H4 (cell line): ENCODE data around the gene TOGARAM2. TPM values are rescaled to one million over a fixed set of nuclear protein-coding genes. Genes with fewer than 3 reads are reported as not detected.

Experiments
- DNase-seq: peaks from one replicate; pipeline ENCODE4 v3.0.0-alpha.2; 2015; ENCODE audit warnings: low spot score
- total RNA-seq: library from RNA; depleted of rRNA; stranded (reverse); fragments of >200 nt; shearing (Covaris generic); gene quantifications from 2 replicates; pipeline ENCODE4 v1.2.3, GENCODE V29; 2014

Gene TOGARAM2
- total RNA-seq, 1 experiment from 2014 or later, result 0.21 TPM

DNA sequence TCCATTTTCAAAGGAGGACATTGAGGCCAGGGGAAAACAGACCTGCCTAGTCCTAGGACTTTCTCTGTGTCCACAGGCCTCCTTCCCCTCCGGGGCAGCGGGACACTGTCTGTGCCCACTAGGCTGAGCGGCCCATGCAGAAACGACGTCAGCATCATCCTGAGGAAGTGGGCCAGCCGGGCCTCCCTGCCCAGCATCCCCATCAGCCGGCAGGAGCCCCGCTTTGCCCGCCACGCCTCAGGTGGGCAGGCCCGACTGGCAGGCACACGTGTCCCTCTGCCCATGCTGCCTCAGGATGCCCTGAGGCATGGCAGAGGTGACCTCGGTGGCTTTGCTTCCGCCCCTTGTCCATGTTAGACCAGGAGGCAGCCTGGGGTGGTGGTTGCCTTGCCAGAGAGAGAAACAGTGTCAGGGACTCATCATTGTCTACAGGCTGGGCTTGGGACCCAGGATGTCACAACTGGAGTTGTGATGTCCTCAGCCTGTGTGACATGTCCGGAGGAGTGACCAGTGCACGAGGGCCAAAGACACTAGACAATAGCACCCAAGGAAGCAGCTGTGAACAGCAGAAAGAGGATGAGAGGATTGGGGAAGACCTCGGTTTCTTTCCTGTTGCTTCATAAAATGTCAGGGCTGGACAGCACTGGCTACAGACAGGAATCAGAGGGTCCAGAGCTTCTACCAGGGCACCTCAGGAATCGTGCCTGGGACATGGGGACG lies 36.8 kb downstream of the TOGARAM2 start:
- no peak for DNase-seq

DNA sequence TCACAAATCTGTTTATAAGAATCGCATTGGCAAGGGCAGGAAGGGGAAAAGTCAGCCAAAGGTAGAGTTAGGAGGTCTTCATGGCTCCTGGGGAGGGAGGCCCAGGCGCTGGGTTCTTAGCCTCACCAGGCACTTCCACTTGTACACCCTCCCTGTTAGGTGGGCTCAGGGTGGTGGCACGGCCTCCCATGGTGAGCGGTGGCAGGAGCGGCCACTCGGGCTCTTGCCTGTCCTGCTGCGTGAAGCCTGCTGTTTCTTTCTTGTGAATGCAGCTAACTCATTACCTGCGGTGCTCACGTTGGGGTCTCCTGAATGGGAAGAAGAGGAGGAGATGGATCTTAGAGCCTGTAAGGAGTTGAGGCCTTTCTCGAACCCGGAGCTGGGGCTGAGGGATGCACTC lies 40.8 kb downstream of the TOGARAM2 start:
- no peak for DNase-seq

DNA sequence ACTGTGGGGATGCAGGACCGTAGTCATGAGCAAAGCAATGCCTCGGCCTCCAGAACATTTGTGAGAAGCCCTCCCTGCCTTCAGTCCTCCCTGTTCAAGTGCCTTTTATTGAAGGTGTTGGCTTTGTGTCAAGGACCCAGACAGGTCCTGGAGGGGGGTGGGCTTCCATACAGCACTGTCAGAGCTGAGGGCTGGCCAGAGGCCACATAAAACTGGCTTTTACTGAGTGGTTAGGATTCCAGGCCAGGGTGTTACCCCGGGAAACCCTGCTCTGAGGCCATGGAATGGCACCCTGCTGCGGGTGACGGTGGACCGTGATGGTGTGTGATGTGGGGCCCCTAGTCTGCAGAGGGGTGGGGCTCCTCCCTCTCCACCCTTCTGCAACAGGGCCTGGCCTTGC lies 41.6 kb downstream of the TOGARAM2 start:
- DNase-seq, result no peak

DNA sequence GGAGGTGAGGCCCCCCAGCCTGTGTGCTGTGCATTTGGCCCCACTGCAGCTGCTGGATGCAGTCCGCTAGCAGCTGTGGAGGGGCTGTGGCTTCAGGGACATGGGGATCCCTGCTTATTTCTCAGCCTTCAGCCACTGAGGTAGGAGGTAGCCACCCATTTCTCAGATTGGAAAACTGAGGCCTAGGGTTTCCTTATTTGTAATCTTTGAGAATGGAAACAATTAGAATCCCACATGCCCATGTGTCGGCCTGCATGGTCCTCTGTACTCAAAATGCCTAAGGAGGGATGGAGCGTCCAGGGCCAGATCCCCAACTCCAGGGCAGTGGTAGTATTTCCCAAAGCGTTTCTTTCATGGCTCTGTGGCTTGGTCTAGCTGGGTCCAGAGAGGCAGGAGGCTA lies 42.1 kb downstream of the TOGARAM2 start:
- DNase-seq, result no peak

DNA sequence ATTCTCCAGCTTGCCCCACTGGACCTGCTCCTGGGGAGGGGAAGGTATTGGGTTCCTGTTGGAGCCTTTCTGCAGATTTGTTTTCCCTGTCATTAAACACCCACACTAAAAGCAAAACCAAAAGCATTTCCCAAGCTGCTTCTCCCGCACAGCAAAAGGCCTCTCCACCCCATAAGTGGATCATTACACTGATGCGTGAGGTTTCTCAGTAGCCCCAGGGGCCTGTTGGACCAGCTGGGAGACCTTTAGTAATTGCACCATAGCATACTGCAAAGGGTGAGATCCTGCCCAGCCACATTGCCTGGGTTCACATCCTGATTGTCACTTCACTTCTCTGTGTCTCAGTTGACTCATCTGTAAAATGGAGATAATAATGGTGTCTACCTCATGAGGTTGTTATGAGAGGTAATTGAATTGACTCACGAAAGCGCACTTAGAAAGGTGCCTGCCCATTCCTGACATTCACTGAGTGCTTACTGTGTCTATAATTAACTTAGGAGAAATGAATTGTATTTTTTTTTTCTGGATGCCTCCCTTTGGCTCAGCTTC lies 43.9 kb downstream of the TOGARAM2 start:
- no peak for DNase-seq

DNA sequence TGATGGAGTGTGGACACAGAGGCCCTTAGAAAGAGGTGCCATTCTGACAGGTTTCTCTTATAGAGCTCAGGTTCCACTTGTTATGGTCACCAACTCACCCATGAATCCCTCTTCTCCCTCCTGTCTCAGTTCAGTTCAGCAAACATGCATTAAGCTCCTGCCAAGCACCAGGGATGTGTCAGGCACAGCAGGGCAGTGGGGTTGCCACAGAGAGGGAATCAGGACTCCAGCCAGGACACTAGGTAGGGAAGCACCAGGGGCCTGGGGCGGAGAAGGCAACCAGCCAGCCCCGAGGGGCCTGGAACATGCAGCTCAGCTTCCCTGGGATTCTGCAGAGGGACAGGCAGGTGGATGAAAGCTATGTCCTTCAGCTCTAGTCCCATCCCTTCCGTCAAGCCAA lies 44.6 kb downstream of the TOGARAM2 start:
- no peak for DNase-seq

DNA sequence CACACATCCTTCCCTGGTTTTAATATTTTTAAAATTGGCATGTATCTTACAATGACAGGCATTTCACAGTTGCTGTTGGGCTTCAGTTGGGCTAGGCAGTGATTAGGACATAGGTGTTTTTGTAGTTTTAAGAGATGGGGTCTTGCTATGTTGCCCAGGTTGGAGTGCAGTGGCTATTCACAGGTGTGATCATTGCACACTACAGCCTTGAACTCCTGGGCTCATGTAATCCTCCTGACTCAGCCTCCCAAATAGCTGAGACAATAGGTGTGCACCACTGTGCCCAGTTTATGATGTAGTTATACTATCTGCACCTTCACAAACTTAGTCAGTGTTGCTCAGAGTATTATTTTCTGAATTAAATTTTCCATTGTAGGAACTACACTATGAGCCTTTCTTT lies 49.9 kb downstream of the TOGARAM2 start:
- no peak for DNase-seq

DNA sequence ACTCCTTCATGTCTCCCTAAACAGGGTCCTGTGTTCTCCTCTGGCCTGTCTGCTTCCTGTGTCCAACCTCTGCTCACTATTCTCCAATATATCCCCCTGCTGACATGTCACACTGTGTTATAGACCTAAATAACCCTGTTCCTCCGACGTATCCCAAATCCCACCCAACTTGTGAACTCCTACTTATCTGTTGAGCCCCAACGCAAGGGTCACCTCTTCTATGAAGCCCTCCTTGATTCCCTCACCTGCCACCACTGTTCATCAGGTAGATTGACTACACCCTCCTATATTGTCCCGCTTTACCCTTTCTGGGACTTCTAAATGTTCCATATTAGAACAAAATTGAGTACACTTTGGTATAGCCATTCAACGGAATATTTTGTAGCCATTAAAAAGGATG lies 51.1 kb downstream of the TOGARAM2 start:
- no peak for DNase-seq

DNA sequence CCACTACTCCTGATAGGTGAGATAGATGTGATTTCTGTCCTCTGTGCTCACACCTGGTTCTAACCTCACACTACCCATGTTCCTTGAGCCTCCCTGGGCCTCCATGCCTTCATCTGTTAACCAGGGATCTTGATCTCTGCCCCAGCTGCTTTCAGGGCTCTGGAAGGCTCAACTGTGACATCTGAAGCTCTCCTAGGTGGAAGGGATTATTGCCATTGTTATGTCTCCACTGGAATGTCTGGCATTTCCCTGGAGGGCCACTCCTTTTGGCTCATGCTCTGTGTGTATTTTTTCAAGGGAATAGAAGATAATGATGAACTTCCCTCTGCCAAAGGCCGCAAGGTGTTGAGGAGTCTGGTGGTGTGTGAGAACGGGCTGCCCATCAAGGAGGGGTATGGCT lies 52.1 kb downstream of the TOGARAM2 start:
- no peak for DNase-seq

DNA sequence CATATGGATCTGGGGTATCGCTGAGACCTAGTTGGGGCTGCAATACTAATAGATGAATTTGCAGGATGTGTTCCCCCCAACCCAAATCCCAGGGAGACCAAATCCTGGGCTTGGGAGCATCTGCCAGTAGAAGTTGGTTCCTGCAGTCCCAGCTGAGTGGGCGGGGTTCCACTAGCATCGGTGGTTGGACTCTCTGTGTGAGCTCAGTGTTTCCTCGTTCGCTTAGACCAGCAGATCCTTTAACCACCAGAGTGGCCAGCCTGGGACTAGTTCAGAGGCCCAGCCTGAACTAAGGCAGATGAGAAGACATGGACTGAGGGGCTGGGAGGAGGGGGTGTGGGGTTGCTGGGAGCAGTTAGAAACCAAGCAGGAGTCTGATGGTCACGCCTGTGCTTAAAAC lies 52.6 kb downstream of the TOGARAM2 start:
- no peak for DNase-seq

DNA sequence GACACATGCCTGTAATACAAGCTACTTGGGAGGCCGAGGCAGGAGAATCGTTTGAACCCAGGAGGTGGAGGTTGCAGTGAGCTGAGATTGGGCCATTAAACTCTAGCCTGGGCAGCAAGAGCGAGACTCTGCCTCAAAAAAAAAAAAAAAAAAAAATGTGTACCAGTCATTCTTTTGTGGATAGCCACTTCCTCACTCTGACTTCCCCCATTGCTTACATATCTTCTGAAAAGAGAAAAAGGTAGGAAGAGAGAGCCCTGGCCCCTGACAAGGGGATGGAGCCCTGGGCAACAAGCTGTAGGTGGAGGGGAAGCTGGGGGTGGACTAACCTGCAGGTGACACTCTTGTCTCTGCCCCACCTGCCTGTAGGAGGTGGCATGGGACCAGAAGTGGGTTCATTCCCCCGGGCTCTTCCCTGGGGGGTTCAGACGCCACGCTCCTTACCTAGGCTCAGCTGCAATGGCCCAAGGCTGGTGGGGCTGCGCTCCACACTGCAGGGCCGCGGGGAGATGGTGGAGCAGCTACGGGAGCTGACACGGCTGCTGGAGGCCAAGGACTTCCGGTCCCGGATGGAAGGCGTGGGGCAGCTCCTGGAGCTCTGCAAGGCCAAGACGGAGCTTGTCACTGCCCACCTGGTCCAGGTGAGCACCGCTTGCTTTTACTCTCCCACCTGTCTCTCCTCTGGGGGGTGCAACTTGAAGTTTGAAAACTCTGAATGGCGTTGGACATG lies 54.1 kb downstream of the TOGARAM2 start:
- DNase-seq, result no peak

DNA sequence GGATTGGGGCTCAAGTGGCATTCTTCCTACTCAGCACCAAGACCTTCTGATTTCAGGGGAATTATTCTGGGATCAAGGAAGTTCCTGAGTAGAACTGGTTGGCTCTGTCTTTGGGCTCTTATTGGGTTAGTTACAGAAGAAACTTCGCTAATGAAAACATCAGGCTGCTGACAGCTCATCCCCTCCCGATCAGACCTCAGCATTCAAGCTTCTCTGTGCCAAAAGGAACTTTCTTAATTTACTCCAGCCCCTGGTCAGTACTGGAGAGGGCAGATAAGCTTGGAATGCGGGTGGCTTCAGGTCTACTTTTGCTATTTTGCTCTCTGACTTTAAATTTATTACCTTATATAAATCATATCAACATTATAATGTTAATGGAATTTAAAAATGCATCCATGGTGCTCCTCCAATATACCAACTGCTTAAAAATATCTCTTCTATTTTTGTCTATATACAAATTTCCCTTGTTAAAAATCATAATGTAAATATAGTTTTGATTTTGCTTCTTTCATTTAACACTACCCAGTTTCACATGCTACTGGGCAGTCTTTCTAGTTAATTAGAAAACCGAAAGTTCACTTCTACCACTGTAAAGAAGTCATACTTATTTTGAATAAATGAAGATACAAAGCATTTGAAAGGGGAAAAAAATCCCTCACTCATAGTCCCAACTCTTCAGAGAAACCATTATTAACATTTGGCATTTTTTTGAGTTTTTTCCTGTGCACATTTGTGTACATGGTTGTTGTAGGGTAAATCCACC lies 58.8 kb downstream of the TOGARAM2 start:
- DNase-seq, result no peak

DNA sequence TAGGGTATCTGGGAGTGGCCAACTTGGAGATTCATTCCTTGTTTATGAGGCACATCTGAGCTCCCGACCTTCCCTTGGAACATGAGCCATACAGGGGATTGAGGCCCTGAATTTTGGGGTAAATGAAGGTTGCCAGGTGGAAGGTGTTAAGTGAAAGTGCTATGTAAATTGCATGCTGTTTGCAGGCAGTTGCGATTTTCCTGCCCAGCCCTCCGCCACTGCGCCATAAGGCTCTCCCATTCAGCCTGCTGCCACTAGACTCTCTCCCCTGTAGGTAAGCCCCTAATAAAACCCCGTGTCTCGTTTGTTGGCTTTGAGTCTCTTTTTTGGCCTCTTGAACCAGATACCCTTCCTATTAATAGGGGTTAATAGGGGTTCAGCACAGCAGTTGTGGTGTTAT lies 59.5 kb downstream of the TOGARAM2 start:
- no peak for DNase-seq

DNA sequence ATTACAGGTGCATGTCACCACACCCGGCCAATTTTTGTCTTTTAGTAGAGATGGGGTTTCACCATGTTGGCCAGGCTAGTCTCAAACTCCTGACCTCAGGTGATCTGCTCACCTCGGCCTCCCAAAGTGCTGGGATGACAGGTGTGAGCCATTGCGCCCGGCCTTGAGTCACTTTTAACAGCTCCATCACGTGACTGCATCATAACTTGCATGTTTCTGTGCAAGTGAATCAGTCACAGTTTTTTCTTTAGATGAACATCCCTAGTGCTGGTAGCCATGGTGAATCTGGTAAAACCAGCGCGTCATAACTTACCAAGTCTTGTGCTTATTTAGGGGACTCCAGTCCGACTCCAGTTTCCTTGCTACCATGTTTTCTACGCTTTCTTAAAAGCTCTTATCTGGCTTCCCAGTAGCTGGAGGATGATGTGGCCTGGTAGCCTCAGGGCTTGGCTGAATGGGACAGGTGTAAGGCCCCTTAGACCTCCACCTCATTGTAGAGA lies 60.1 kb downstream of the TOGARAM2 start:
- DNase-seq, result no peak

DNA sequence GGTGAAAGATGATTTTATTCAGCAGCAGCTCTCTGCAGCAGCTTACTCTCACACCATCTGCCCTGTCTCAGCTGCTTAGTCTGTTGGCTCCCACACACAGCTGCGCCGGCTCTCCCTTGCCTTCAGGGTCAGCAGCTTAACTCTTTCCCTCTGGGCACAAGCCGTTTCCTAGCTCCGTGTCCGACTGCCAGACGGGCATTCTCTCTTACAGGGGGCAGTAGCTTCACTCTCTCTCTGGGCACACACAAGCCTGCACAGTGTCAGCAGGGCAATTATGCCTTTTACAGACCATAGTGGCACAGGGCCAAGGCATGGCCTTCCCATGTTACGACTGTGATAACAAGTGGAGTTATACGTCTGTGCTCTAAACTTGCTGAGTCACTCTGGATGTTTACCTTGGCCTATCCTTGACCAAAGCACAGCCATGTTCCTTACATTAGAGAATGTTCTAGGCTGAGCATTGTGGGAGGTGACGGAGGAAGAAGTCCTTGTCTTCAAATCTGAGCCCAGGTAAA lies 61.5 kb downstream of the TOGARAM2 start:
- no peak for DNase-seq

DNA sequence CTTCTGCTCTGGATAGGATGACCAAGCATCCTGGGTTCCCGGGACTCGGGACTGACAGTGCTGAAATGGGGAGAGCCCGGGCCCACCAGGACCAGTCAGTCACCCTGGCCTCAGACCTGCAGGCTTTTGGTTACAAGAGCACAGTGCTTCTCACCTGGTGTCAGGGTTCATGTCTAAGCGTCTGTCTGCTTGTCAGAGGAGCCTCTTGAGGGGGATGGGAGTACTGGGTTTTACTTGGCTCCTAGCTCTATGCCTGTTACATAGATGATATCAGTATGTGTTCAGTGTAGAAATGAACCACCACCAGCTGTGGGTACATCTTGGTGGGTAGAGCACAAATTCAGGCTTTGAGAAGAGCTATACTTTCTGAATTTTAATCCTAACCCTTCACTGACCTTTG lies 63.4 kb downstream of the TOGARAM2 start:
- DNase-seq, result no peak

DNA sequence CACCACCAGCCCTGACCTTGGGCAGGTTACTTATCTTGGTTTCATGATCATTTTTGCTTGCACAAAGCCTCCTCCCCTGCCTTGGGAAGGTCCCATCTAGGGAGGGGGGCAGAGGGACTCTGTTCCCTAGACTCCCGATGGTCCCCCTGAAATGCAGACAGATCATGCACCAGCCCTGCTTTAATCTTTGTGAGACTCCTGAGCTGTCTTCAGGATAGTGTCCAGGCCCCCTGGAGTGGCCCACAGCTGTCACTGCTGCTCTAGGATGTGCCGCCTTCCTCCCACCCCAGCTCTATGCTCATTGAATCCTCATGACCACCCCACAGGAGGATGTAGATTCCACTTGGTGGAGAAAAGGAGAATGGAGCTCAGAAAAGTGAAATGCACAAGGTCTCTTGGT lies 65.2 kb downstream of the TOGARAM2 start:
- no peak for DNase-seq

DNA sequence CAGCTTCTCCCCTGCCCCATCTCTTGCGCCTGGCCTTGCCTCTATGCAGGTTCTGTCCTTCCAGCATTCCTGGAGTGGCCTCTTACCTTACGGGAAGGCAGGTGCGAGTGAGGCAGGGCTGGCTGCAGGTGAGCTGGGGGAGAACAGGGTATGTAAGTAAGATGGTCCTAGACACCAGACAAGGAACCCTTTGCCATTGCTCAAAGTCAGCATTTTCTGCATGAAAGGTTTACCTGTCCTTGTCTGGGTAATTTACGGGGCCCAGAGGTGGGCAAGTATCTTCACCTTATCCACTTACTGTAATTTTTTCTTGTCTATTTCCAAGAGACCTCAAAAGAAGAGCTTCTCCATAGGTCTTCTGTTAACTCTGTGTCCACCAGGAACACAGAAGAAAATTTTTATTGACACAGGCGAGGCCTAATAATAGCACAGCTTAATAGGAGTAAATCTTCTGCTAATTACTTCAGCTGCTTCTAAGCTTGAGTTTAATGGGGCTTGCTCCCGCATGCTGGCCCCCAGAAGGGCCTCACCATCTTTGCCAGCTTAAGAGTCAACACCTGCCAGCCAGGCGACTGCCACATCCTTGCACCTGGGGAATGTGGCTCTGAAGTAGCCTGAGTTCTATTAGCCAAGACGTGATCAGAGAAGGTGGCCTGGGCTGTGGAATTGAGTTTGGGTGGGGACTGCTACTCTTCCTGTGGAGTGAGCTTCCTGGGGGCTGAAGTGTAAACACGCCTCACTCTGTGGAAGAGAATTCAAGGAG lies 66.2 kb downstream of the TOGARAM2 start:
- no peak for DNase-seq

DNA sequence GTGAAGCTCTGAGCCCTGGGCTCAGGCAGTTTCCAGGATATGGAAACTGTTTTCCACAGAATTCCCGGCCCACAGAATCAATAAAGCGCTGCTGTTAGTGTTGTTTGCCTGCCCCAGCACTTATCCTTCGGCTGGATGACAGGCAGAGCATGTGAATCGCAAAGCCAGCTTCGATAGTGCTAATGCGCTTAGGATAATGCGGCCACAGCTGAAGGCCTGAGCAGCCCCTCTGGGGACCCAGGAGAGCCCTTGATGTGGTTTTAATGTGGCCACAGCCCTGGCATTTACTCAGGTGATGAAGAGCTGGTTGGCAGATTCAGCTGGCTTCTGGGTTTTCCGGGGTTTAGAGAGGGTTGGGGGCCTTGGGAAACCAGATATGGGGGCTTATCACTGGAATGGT lies 69.5 kb downstream of the TOGARAM2 start:
- DNase-seq, result no peak

DNA sequence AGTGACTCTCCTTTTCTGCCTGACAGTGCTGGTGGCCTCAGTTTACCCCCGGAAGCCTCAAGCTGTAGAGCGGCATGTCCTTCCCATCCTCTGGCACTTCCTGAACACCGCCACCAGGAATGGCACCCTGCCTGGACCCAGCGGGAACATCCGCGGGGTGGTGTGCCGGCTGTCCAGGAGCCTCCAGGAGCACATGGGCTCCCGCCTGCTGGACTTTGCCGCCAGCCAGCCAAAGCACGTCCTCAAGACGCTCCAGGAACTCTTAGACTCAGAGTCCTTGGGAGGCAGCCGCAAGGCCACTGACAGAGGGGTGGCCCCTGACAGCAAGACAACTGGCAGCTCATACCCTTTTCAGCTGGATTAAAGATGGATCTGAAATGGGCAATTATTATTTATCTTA lies 70.6 kb downstream of the TOGARAM2 start:
- DNase-seq, result no peak

DNA sequence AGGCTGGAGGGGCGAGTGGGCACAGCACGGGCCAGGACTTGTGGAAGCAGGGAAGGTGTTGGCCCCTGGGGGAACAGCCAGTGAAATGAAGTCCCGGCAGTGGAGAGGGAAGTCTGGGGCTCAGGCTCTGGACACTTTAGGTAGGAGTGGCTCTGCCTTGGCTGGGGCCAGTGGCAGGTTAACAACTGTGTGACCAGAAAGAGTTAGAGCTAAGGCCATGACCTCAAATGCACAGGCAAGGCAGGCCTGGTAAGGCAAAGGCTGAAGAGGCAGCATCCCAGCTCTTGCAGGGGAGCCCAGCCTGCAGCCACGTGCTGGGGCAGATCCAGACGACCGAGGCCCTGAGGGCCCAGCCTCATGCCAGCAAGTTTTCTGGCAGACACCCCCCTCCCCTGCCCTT lies 71.7 kb downstream of the TOGARAM2 start:
- no peak for DNase-seq
